ENCODE data around the gene E2F4.

The E2F4 gene

GRCh38 chr16:67173808-67174705 is 17.9 kb upstream of the E2F4 start:
- peak; percentile 84 for DNase-seq (ENCODE audit: low read depth)

DNA sequence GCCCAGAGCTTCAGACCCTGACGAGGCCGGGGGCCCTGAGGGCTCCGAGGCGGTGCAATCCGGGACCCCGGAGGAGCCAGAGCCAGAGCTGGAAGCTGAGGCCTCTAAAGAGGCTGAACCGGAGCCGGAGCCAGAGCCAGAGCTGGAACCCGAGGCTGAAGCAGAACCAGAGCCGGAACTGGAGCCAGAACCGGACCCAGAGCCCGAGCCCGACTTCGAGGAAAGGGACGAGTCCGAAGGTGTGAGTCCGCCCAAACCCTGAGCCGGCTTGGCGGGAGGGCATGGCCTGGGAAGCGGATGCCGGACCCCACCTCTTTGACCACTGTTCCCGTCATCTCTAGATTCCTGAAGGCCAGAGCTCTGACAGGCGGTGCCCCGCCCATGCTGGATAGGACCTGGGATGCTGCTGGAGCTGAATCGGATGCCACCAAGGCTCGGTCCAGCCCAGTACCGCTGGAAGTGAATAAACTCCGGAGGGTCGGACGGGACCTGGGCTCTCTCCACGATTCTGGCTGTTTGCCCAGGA is 17.2 kb upstream of the E2F4 start:
- no peak for DNase-seq (ENCODE audit: low read depth)

GRCh38 chr16:67176662-67177061 is 15.3 kb upstream of the E2F4 start:
- DNase-seq (ENCODE audit: low read depth) = no peak

DNA sequence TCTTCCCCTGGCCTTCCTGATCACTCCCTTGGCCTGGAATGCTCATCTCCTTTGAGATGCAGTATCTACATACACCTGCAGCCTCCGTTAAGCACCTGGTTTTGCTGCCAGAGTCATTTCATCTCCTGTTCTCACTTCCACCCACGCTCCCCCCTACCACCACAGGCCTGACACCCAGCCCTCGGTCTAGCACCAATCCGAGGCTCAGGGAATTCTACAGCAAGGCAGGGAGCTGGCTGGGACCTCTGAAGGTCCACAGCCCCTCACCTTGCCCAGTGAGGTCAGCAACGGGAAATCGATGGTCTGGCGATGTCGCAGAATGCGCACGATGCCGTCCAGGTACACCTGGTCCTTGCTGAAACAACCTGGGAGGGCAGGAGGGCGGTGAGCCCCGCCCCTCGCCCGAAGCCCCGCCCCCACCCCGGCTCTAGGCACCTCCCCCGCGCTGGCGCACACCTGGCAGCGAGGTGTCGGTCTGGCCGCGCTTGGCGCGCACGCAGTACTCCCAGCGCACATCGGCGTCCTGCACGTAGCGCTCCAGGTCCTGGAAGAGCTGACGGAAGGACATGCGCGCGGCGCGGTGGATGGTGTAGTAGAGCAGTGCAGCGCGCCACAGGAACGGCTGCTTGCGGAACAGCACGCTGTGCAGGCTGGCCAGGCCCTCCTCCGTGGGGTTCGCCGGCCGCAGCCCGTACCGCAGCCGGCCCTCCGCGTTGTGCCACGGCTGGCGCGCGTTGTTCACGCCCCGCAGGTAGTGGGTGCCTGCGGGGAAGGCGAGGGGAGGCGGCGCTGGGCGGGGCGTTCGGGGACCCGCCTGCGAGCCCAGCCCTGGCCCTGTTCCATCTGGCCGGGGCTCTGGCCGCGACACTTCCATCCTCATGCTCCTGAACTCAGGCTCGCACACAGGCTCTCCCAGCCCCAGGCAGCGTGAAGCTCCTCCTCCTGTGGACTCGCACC is 13.9 kb upstream of the E2F4 start:
- peak; percentile 58 for DNase-seq (ENCODE audit: low read depth)

DNA sequence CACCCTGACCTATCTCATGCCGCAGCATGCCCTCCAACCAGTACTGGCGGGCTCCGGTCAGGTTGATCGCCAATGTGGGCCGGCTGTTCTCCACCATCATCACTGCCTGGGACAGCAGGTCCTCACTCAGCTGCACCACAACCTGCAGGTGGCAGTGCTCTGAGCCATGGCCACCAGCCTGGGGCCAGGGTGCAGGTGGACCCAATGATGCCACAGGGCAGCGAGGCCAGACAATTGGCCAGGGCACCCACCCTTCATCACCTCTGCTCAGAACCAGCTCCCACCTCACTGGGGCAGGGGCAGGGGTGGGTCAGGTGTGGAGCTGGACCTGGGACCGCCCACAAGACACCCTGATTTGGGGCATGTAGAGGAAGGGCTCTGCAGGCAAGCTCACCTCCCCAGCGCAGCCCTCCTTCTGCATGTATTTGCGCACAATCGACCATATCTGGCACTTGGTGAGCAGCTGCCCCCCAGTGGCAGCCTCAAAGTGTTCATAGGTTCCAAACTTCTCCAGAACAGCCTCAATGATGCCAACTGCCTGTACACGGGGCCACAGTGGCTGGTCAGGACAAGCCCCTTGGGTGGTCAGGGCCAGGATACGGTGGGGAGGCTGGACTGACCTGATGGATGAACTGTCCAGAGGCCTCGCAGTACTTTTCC is 12.4 kb upstream of the E2F4 start:
- no peak for DNase-seq (ENCODE audit: low read depth)

DNA sequence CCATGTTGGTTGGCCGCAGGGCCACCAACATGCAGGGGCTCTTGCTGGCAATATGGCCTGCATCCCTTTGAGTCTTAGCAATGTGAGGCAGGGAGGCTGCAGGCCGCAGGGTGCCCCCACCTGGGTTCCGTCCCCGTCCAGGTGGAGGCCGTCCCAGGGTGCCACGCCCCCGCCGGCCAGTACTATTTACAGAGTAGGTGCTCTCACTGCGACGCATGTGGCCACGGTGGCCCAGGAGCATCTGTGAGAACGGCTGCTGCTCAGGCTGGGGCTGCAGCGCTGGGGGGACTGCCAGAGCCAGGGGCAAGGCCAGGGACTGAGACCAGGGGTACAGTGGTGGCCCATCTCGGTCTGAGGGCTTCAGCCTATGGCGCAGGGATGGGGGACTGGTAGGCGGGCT is 11.8 kb upstream of the E2F4 start:
- no peak for DNase-seq (ENCODE audit: low read depth)

GRCh38 chr16:67181346-67181745 is 10.6 kb upstream of the E2F4 start:
- DNase-seq (ENCODE audit: low read depth) = peak; percentile 87

DNA sequence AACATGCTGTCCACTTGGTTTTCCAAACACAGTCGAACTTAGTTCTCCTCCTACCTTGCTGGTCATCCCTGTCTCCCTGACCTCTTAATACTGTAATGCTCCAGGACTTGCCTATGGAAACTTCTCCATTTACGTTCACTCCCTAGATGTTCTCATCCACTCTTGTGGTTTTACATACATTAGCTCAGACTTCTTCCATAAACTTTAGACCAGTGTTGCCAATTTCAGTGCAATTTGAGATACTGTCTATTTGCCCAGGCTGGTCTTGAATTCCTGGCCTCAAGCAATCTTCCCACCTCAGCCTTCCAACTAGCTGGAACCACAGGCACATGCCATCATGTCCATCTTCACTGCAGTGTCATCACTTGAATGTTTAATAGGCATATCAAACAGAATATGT is 9.7 kb upstream of the E2F4 start:
- no peak for DNase-seq (ENCODE audit: low read depth)

GRCh38 chr16:67183284-67183626 is 8.7 kb upstream of the E2F4 start:
- no peak for DNase-seq (ENCODE audit: low read depth)

- DNase-seq (ENCODE audit: low read depth) = peak; percentile 98
Observed at GRCh38 chr16:67183627-67184452, 8.1 kb upstream of the E2F4 start, which contains the start of gene MATCAP1. Gene MATCAP1 (minus strand): TSS chr16:67183963. CDS start chr16:67180610, 3,353 bp downstream.

DNA sequence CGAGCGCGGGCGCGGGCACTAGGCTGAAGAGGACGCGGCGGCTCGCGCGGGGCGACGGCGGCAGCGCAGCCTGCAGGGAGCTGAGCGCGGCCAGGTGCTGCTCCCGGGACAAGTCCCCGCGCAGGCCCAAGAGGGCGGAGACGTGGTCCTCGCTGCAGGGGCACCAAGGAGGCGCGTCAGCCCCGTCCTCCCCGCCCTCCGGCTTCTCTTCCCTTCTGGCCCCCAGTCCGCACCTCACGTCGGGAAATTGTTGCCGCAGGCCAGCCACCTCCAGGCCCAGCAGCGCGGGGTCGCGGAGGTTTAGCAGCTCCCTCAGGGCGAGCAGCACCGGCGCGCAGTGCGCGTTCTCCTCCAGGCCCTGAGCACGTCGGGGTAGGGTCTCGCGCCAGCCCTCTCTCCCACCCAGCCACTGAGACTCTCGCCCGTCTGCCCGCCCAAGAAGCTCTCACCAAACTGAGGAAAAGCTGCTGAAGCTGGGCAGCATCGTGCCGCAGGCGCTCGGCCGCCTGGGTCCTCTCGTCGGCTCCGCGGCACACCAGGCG is 7.4 kb upstream of the E2F4 start:
- DNase-seq (ENCODE audit: low read depth) = no peak

DNA sequence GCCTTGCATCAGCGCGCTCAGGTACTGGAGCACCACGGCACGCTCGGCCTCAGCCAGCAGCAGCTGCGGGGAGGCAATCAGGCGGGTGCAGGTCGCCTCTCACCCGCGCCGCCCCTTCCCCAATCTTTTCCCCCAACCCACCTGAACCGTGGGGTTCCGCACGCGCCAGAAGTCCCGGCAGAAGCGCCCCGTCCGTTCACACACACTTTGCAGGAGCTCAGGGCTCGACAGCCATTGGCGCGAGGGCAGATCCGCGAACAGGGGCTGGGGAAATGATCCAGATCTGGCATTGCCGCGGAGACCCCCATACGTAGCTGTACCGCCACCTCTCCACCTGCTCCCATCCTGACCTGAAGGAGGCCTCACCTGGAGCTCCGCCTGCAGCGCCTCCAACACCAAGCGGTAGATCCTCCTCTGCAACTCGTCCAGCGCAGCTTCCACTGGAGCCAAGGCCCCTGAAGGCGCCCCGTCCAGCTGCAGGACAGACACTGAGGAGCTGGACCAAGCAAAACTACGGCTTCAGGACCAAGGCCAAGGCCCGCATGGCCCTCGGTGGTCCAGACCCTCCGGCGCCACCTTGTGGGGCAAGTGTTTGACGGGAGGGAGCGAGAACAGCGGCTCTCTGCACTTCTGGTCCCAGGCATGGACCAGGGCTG is 6.8 kb upstream of the E2F4 start:
- DNase-seq (ENCODE audit: low read depth) = peak; percentile 88

- DNase-seq (ENCODE audit: low read depth) = no peak
Observed at GRCh38 chr16:67185651-67186134, 6.3 kb upstream of the E2F4 start.

DNA sequence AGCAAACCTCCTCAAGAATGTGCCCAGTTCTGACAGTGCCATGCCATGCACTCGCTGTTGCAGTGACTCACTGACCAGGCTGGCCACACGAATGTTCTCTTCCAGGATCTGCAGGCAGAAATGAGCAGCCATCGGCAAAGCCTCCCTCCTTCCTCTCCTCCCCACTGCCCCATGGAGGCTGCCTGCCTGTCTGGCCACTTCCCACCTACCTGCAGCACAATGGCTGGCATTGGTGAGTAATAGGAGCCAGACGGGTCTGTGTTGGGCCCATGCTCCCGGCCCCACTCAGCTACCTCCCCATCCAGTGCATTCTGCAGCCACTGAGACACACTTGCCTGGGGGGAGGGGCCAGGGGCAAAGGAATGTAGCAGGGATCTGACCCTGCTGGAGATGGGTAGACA is 5.4 kb upstream of the E2F4 start:
- peak; percentile 64 for DNase-seq (ENCODE audit: low read depth)

DNA sequence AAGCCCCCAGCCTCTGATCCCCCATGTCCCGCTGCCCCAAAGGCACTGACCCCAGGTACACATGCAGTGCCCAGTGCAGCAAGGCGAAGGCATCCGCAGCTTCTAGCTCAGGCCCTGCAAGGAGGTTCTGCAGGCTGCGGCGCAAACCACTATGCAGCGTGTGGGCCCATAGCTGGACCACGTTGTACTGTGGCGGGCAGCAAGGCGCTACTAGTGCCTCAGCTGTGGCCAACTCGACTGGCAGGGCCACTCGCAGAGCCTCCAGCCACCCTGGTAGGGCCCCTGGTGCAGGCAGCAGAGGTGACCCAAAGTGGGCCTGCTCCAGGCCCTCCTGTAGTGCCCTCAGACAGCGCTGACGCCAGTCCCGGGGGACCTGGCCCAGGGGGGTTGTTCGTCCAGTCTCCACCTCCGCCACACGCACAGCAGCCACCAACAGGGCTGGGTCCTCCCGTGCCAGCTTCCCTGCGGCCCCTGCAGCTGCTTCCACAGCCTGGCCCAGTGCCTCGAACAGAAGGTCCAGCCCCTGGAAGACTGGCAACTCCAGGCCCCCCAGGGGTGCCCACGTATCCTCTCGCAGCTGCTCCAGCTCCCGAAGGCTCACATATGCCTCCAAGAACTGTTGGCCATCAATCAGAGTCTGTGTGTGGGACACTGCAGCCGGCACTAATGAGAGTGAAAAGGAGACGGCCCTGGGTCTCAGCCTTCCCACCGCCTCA is 4.6 kb upstream of the E2F4 start:
- DNase-seq (ENCODE audit: low read depth) = no peak

DNA sequence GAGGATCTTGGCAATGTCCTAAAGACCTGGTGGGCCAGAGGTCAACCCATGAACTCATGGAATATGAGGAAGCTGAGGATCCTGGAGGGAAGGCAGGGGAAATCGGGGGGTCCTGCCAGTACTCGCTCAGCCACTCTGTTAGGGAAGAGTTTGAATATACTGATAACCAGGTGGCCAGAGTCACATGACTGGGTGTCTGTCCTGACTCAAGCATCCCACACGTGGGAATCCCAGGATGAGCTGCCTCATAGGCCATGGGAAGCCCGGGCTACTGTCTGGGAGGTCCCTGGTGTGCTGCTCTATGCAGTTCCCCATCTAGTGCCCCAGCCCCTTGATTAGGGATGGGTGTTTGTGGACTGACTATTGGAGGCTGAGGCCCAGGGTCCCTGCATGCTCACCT is 3.6 kb upstream of the E2F4 start:
- no peak for DNase-seq (ENCODE audit: low read depth)

DNA sequence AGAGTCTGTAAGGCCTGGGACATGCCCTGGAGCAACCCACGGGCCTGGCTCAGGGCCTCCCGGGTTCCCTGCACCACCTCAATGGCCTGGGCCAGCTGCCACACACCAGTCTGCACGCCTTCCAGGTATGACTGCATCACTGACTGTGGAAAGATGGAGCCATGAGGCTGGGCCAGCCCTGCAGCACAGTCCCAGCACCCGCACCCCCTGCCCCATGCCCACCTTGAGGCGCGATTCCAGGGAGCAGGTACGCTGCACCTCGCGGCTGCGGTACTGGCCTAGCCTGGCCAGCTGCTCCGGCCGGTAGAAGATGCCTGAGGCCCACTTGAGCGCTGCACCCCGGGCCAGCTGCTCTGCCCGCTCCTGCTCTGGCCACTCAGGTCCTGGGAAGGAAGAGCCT is 3.2 kb upstream of the E2F4 start:
- DNase-seq (ENCODE audit: low read depth) = no peak

DNA sequence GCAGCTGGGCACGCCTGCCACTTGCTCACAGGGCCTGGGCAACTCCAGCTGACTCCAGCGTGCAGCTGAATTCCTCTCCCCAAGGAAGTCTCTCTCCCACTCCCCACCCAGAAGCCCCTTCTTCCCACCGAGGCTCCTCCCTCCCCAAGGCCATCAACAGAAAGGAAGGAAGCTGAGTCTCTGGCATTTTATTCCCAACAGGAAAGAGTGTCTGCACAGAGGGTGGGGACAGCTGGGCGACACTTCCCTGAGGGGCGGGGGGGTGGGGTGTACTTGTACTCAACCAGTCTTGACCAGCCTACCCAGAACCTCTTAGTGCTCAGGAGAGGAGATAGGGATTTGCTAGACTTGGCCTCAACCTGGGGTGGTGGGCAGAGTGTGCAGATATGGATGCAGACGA is 1.9 kb upstream of the E2F4 start, which contains the start of gene EXOC3L1:
EXOC3L1 (minus strand) TSS at position 96 of the 400 bp plus-strand sequence. CDS start 460 bp downstream, outside the sequence.
- DNase-seq (ENCODE audit: low read depth) = no peak
